ENCODE results near the gene SMURF2.
A peak's percentile ranks its signal among the peaks of the same experiment; 100 is the strongest.
"Not testable (repeated sequence)": the region's sequence is repeated elsewhere in the genome, so short reads cannot be mapped to it uniquely, and the experiment has no call there.

The SMURF2 gene

GRCh38 chr17:64661976-64662773, at the start of gene SMURF2:
TSS of gene SMURF2 (minus strand) at chr17:64662307. CDS start at chr17:64661880, 427 bp downstream.
- DNase-seq: peak; percentile 84

- DNase-seq: no peak
These were observed 47.4 kb upstream of the SMURF2 start for GRCh38 chr17:64709481-64709880.

GRCh38 chr17:64707050-64707591, 45.0 kb upstream of the SMURF2 start:
- DNase-seq: no peak

- DNase-seq: no peak
These were observed 44.3 kb upstream of the SMURF2 start for GRCh38 chr17:64706224-64707049.

- DNase-seq: no peak
These were observed 40.7 kb upstream of the SMURF2 start for GRCh38 chr17:64702815-64703214.

- DNase-seq: no peak
These were observed 36.6 kb upstream of the SMURF2 start for GRCh38 chr17:64698725-64699124.

DNA sequence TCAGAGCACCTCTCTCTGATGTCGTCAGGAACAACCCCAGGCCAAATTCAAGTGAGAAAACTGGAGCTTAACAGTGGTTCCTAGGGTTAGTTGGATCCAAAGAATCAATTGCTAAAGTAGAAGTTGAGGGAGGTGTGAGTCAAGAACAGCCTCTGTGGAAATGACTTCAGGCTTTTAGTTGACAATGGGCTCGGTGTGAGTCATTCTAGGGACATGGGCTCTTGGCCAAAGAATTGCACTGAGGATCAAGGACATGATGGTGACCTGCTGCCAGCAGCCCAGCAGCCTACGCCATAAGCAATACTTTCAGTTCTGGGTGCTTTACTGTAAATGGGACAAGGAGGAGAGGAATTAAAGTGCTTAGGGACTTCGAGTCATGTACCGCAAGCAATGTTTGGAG, 32.1 kb upstream of the SMURF2 start:
- DNase-seq: no peak

- DNase-seq: no peak
These were observed 30.1 kb upstream of the SMURF2 start for GRCh38 chr17:64692187-64692586.

DNA sequence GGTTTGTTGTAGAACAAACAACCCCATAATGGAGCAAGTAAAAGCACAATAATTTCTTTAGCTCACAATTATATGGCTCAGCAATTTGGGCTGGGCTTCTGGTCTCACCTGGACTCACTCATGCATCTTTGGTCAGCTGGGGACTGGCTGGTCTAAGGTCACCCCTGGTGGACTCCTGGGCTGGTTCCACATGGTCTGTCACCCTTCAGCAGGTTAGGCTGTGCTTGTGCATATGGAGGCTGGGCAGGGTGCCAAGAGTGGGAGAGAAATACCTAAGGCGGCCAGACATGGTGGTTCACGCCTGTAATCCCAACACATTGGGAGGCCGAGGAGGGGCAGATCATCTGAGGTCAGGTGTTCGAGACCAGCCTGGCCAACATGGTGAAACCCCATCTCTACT, 27.0 kb upstream of the SMURF2 start:
- no peak for DNase-seq

- no peak for DNase-seq
These were observed 26.4 kb upstream of the SMURF2 start for GRCh38 chr17:64688481-64688880.

DNA sequence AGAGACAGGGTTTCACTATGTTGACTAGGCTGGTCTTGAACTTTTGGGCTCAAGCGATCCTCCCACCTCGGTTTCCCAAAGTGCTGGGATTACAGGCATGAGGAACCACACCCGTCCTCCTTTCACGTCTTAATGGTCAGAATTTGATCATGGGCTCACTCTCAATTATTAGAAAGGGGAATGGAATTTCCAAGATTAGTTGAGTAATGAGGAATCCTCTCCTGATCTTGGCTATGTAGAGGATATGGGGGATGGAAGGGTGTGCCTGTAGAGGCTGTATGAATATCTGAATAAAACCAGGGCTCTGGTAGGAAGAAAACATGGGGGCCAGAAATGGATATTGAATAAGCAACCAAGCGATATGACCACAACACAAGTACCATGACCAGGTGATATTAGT, 25.9 kb upstream of the SMURF2 start:
- no peak for DNase-seq

DNA sequence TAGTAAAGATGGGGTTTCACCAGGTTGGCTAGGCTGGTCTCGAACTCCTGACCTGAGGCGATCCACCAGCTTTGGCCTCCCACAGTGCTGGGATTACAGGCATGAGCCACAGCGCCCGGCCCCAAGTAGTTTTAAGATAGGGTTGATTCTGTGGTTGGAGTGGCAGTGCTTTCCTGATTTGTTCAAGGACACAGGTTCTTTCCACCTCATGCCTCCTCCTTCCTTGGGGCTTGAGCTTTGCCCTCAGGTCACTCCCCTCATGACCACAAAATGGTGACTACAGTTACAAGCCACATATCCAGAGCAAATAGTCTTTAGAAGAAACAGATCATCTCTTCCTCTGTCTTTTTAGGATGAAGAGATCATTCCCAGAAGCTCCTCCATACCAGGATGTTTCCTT, 25.3 kb upstream of the SMURF2 start:
- no peak for DNase-seq

DNA sequence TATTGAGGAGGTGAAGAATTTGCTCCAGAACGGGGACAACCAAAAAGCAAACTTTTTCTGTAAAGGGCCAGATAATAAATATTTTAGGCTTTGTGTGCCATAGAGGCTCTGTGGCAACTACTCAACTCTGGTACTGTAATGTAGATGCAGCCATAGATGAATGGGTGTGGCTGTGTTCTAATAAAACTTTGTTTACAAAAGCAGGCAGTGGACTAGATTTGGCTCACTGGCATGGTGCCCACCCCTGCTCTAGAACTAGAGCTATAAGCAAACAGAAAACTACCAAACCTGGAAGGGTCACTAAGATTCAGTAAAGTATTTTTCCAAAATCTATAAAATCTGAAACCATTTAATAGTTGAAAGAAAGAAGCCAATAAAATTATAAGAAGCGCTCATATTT, 24.6 kb upstream of the SMURF2 start:
- DNase-seq: no peak

DNA sequence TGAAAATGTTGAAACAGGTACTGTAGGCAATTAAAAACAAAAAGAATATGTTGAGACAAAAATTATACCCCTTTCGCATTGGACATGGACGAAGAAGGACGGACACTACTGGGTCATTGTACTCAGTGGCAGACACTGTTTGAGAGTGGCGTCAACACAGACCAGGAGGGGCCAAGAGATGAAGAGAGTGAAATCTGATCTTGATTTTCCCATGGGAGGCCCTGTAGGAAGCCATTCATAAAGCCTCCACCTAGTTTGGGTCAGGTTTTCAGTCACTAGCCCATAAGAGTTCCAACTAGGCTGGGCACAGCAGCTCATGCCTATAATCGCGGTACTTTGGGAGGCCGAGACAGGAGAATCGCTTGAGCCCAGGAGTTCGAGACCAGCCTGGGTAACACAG, 23.6 kb upstream of the SMURF2 start:
- no peak for DNase-seq

DNA sequence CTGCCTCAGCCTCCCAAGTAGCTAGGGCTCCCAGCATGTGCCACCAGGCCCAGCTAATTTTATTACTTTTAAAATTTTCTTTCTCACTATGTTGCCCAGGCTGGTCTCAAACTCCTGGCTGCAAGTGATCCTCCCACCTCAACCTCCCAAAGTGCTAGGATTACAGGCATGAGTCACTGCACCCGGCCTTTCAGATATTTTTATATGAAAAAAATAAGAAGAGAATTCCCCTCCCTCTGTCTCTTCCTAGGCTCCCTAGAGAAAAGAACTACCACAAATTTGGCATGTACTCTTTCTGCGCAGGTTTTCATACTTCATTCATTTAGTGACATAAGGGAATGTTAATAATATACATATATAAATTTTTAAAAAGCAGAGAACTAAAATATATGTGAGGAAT, 21.7 kb upstream of the SMURF2 start:
- no peak for DNase-seq

DNA sequence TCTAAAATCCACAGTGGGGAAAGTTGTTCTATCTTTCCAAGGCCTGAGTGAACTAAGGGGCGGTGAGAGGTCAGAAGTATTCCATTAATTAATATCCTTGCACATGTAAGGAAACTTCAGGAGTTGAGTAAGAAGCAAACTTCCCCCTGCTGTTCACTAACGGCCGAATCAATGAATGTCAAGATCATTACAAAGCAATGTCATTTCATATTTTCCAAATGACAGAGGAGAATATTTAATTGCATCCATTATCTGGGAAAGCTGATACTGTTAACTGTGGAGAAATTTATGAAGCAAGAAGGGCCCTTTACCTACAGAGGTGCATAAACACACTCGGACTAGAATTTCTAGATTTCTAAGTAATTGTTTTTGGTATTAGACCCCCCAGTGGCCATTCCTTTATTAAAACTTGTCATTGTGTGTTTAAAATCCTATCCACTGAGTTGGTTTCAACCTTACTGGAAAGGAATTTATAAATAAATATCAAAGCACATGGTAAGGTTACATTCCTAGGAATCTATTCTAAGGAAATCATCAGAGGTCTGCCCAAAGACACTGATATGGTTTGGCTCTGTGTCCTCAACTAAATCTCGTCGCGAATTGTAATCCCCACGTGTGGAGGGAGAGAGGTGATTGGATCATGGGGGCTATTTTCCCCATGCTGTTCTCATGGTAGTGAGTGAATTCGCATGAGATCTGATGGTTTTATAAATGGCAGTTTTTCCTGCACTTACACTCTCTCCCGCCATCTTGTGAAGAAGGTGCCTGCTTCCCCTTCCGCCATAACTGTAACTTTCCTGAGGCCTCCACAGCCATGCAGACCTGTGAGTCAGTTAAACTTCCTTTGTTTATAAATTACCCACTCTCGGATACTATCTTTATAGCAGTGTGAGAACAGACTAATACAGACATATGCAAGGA, 20.4 kb upstream of the SMURF2 start:
- no peak for DNase-seq

- DNase-seq: no peak
These were observed 17.7 kb upstream of the SMURF2 start for GRCh38 chr17:64679710-64680216.

DNA sequence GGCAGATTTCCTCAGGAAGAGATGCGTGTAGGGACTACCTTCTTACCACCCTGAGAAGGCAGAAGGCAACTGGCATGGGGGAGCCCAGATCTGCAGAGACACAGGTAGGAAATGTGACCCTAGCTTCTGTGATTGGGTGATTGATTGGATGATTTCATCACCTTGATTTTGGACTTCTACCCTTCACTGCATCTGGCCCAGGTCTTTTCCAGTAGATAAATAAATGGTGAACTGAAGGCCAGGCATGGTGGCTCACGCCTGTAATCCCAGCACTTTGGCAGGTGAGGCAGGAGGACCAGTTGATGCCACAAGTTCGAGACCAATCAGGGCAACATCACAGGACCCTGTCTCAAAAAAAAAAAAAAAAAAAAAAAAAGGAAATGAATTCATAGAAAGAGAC, 14.7 kb upstream of the SMURF2 start:
- no peak for DNase-seq

DNA sequence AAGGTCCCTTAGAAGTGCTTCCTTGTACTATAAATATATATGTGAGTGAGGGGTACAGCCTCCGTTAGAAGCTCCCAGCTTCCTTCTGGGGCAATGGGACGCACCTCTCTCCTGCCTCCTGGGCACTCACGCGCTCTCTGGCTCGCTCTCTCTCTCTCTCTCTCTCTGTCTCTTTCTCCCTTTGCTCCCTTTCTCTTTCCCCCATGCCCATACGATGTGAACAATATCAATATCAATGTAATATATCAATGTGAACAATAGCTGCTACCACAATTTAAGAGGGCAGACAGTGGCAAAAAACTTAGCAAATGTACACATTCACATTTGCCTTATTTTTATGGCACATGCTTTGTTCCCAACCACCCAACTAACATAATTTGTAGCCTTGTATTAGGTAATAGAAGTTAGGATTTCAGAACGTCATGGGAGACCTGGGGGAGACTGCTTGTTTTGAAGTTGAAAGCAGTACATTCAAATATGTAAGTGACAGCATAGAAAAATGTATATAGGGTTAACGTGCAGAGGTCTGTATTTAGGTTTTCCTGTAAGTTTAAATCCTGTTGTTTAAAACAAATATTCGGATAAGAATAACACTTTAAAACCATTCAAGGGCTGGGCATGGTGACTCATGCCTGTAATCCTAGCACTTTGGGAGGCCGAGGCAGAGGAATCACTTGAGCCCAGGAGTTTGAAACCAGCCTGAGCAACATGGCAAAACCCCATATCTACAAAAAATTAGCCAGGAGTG, 8.9 kb upstream of the SMURF2 start:
- not testable (repeated sequence) for DNase-seq

GRCh38 chr17:64667807-64668721, 6.0 kb upstream of the SMURF2 start:
- not testable (repeated sequence) for DNase-seq

All from CD4-positive, alpha-beta T cell treated with Interleukin-6 for 4 hours (primary cell).